Stimulated activated naive CD4-positive, alpha-beta T cell treated with Interleukin-2 at 50 U/mL for 16 hours (primary cell): ENCODE results near the gene BTLA.
"Not testable (repeated sequence)": the region's sequence is repeated elsewhere in the genome, so short reads cannot be mapped to it uniquely, and the experiment has no call there.

Experiments used
- DNase-seq: peaks from one replicate; lab custom pipeline; 2025; lab: John Stamatoyannopoulos, UW

BTLA gene

DNA sequence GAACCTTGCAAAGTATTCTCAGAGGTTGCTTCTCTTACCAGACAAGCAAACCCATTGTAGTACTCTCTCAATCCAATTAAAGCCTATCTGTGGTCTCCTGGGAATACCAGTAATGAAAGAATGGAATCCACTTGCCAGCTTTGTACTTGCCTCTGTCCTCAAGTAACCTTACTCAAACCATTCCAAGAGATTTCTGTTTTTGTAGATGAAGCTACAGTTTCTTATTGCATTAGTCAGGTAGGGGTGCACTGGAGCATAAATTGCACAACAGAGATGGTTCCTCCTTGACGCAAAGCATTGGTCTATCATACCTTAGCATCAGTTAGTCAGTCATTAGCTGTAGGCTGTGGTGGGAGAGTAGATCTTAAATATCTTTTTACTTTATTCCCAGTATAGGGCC is 52.9 kb downstream of the BTLA start:
- DNase-seq: no peak

DNA sequence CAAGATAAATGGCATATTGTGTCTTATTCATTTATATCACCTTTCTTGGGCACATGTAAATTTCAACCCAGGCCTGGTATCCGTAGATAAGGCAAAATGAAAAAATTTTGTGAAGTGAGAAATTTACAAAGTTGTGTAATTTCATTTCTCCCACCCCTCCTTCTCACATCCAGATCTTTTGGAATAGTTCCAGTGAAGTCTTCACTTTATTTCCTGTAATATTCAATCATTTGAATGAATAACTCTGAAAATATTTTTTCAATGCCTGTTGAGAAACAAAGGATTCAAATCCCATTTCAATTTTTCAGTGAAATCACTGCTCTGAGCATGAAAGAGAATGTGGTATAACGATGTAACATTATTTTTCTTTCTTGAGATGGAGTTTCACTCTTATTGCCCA is 53.4 kb downstream of the BTLA start:
- DNase-seq: no peak

DNA sequence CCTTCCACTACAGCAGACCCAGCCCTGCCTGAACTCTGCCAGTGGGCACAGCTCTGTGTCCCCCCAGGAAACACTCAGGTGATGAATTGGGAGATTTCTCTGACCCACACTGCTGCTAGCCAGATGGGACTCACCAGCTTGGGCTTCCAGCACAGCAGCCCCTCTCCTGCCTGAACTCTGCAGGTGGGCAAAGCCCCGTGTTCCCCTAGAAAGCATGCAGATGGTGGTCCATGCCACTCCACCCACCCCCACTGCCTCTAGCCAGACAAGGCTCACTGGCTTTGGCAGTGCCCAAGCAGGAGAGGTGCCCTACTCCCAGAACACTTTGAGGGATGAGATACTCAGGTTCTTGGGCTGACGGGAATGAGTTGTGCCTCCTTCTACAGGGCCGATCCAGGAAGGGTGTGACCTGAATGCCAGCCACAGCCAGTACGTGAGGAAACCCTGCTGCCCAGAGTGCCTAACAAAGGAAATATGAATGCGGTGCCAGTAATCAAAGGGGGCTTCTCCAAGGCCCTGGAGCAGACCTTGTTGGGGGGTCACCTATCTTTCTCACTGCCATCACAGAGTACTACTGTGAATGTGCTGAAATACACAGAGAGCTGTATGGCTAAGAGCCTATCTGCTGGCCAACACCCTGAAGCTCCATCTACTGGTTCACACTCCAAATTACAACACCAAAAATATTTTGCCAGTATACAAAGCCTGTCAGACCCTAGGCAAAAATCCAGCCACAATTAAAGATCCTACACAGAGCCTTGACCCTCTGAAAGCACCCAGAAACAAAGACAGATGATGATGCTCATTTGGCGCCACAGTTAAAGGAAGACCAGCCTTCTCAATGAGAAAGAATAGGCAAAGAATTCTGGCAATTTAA is 61.9 kb downstream of the BTLA start:
- no peak for DNase-seq

DNA sequence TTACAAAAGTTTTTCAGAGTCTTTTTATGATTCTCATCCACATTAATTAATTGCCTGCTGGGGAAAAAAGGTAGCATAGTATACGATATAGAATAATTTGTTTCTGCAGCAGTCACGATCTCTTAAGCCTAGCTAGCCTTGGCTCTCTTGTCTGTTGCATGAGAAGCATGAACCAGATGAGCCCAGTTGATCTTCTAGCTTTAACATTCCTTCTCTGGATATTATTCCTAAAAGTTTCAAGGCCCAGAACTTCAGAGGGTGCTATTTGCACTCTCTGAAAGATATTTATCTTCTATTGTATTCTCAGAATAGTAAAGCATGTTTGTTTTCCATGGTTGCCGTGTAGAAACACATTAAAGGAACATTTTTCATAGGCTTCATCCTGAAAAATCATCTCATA is 69.3 kb downstream of the BTLA start:
- DNase-seq: no peak

DNA sequence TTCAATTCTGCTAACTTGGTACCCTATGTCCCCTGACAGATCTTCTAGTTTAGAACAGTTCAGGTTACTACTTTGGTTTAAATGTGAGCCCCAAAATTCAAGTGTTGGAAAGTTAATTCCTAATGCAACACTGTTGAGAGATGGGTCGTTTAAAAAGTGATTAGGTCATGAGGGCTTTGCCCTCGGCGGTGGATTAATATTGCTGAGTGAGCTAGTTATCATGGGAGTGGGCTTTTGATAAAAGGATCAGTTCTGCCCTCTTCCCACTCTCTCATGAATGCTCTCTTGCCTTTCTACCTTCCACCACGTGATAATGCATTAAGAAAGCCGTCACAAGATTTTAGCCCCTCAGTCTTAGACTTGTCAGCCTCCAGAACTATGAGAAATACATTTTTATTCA is 72.1 kb downstream of the BTLA start:
- no peak for DNase-seq

DNA sequence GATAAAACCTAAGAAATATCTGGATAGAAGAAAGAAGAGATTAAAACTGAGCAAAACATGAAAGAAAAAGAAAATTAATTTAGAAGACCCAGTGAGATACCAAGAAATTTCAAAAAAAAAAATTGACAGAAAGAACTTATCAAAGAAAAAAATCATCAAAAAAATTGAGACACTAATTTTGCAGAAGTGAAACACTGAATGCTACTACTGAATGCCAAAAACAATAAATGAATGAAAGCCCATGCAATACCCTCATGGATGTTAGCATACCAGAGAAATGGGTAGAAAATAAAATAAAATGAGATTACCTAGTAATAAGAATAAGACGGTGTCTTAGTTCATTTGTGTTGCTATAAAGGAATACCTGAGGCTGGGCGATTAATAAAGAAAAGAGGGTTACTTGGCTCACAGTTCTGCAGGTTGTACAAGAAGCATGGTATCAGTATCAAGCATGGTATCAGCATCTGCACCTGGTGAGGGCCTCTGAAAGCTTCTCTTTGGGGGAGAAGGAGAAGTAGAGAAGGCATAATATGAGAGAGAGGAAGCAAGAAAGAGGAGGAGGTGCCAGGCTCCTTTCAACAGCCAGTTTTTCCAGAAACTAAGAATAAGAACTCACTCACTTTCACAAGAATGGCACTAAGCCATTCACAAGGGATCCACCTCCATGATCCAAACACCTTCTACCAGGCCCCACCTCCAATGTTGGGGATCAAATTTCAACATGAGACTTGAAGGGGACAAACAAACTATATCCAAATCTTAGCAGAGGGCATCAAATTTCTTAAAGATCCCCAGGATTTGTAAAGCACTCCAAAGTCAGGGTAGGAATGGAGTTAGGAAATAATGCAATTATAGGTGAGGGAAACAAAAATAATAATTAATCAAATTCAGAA is 73.2 kb downstream of the BTLA start:
- no peak for DNase-seq

DNA sequence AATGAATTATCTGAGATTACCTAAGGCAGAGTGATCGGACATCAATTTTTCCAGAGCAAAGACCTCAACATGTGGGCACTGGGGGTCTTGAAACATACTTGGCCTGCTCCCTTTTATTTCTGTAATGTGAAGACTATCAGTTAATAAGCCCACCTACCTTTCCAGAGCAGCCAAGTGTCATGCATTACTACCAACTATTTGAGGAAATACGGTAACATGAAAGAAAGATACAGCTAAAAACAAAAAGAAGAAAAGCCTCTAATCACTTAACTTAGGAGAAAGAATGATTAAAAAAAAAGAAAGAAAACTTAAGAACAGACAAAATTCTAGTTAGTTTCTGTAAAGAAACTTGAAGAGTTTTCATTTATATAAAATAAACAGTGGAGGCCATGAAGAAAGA is 73.9 kb downstream of the BTLA start:
- no peak for DNase-seq

DNA sequence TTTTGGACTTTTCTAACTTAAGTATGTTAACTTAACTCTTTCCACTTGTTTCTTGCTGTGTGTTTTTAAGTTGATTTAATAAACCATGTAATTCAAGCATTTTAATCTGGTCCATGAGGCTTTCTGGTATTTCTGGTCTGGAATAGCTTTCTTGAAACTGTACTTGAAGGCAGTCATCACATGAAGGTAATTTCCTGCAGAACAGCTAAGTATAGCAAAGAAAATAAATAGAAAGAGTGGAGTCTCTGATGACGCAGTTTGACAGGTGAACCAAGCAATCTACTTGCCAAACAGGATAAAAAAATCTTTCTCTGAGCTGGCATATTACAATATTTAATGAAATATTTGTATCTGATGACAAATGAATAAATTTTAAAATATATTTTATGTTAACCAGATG is 74.9 kb downstream of the BTLA start:
- DNase-seq: no peak

DNA sequence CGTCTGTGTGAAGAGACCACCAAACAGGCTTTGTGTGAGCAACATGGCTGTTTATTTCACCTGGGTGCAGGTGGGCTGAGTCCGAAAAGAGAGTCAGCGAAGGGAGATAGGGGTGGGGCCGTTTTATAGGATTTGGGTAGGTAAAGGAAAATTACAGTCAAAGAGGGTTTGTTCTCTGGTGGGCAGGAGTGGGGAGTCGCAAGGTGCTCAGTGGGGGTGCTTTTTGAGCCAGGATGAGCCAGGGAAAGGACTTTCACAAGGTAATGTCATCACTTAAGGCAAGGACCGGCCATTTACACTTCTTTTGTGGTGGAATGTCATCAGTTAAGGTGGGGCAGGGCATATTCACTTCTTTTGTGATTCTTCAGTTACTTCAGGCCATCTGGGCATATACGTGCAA is 76.4 kb downstream of the BTLA start:
- not testable (repeated sequence) for DNase-seq

DNA sequence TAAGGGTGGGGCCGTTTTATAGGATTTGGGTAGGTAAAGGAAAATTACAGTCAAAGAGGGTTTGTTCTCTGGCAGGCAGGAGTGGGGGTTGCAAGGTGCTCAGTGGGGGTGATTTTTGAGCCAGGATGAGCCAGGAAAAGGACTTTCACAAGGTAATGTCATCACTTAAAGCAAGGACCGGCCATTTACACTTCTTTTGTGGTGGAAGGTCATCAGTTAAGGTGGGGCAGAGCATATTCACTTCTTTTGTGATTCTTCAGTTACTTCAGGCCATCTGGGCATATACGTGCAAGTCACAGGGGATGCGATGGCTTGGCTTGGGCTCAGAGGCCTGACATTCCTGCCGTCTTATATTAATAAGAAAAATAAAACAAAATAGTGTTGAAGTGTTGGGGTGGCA is 80.7 kb downstream of the BTLA start:
- DNase-seq: not testable (repeated sequence)

DNA sequence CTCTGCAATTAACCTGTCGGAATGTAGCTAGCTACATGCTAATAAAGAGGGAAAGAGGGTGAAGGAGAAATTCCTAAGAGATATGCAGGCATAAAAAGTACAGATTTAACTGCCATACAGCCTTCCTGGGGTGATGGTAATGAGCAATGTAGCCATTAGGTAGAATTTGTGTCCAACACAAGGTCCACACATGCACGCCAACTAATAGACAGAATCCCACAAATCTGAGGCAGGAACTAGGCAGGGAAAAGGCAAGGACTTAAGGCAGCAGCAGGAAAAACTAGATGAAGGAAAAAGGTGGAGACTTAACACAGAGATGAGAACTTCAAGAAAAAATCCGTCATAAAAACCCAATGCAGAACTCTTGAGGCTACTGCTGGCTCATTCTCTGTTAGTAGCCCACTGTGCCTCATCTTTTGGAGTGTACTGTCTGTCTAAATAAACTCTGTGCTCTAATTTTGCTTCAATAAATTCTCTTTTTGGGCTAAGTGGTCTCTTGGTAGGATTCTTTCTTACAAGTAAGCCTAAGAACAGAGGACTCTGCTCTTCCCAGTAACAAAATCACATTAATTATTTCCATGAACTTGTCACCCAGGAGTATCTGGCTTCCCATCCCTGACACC is 81.5 kb downstream of the BTLA start:
- no peak for DNase-seq

DNA sequence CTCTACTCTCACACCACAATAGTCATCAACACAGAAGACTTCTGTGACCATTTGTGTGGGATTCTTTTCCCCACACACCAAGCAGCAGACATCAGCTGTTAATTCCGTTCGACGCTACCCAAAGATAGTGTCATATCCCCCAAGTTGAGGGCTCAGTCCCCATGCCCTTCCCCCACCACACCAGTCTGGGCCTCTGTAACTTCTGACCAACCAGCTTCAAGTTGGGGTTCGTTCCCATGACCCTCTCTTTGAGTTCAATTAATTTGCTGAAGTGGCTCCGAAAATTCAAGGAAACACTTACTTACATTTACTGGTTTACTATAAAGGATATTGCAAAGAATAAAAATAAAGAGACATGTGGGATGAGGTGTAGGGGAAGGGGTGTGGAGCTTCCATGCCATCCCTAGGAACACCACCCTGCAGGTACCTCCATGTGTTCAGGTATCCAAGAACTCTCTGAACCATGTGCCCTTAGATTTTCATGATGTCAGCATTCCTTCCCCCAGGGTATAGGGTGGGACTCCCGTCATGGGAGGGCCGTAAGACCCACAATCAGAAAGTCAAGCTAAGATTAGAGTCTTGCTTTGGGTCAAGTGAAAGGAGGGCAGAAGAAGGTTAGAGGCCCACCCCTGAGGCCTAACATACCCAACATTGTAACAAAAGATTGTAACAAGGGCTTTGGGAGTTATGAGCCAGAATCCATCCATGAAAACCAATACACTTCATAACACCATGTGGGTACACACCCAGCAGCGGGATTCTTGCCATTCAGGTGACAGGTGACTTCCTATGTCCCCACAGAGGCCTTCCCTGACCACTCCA is 82.7 kb downstream of the BTLA start:
- no peak for DNase-seq

DNA sequence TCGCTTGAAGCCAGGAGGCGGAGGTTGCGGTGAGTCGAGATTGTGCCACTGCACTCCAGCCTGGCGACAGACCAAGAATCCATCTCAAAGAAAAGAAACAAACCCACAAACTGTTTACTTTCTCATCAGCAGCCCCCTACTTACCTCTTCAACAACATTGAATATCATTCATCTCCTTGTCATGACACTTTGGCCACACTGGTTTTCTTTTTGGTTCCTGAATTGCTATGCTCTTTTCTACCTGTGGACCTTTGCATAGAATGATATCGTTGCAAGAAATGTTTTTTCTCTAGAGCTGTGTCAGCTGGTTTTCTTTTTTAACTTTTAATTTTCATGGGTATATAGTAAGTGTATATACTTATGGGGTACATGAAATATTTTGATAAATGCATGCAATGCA is 83.9 kb downstream of the BTLA start:
- DNase-seq: no peak
